ENCODE measurements around the gene ATG5.
"Not testable (repeated sequence)": the region's sequence is repeated elsewhere in the genome, so short reads cannot be mapped to it uniquely, and the experiment has no call there.

GRCh38 chr6:106229876-106230445 lies 95.6 kb downstream of the ATG5 start:
- TF ChIP-seq CTCF (IDR thresholded peaks at IDR 0.05); EP300 (IDR thresholded peaks at IDR 0.05; ENCODE audit: borderline replicate concordance in 1 of 2, low read depth in 1 of 2, low read length in 1 of 2); RCOR1 (IDR thresholded peaks at IDR 0.05; ENCODE audit: low read length); POLR2AphosphoS5 (IDR thresholded peaks at IDR 0.05; ENCODE audit: low read depth, low read length); FOXJ3 (CRISPR knock-in tag; IDR thresholded peaks at IDR 0.05); MXI1 (IDR thresholded peaks at IDR 0.05; ENCODE audit: low read depth, low read length); GABPA (IDR thresholded peaks at IDR 0.05; ENCODE audit: low read depth); NRF1 (IDR thresholded peaks at IDR 0.05; ENCODE audit: low read depth, low read length); YY1 (IDR thresholded peaks at IDR 0.05; ENCODE audit: low read depth); REST (IDR thresholded peaks at IDR 0.05; ENCODE audit: low read depth, low read length); FOSL2 (IDR thresholded peaks at IDR 0.05; ENCODE audit: borderline replicate concordance, low read depth); SMC3 (IDR thresholded peaks at IDR 0.05; ENCODE audit: low read depth, low read length); TAF1 (IDR thresholded peaks at IDR 0.05; ENCODE audit: borderline replicate concordance, low read depth, low read length): not testable (repeated sequence)

All from SK-N-SH (cell line).